B cell (primary cell): ENCODE results near the gene WDR53. TPM values are rescaled to one million over a fixed set of nuclear protein-coding genes. Genes with fewer than 3 reads are reported as not detected.
"Not testable (repeated sequence)": the region's sequence is repeated elsewhere in the genome, so short reads cannot be mapped to it uniquely, and the experiment has no call there.

Experiments used
- ATAC-seq: fragments of 200-7000 bp; cut with Tn5 transposase; one replicate; pipeline ENCODE4 v1.10.0; 2021; ENCODE audit warnings: low read depth, mild to moderate bottlenecking, moderate number of reproducible peaks, moderate library complexity
- CTCF ChIA-PET: fragments of 350-600 bp; sonication (Branson Sonifier 250); formaldehyde crosslinking; loops from one replicate; lab custom pipeline; 2021; ENCODE audit warnings: antibody characterized with exemption, inconsistent platforms; lab: Charles Lee
- POLR2A ChIA-PET: fragments of 350-600 bp; sonication (Branson Sonifier 250); formaldehyde crosslinking; loops from one replicate; lab custom pipeline; 2021; ENCODE audit warnings: antibody characterized with exemption; lab: Charles Lee
- DNase-seq: peaks from one replicate; pipeline ENCODE4 v3.0.0; 2013
- H2AFZ ChIP-seq: 2 replicates; pipeline ENCODE4 v1.6.1; 2012; ENCODE audit warnings: mild to moderate bottlenecking, low read depth, low read length; ENCODE audit not compliant: insufficient read depth, poor library complexity, severe bottlenecking
- H3K27ac ChIP-seq, 2 donors: 1 replicate in 1 of 2; 2 replicates in 1 of 2; pipeline ENCODE4 v1.5.1; 2012 to 2013; ENCODE audit warnings: low read length in 2 of 2, mild to moderate bottlenecking in 2 of 2, moderate library complexity in 1 of 2
- H3K27me3 ChIP-seq, 4 experiments: fragments of 200-600 bp in 1 of 4; sonication (generic) in 1 of 4; replicated peaks in 1 of 4; 1 replicate in 2 of 4; 2 replicates in 2 of 4; pipeline versions ENCODE4 v1.6.1 to v1.7.0; 2013 to 2016; ENCODE audit warnings: low read length in 3 of 4, mild to moderate bottlenecking in 2 of 4, mixed read lengths in 1 of 4, moderate library complexity in 1 of 4; ENCODE audit not compliant: insufficient read depth in 4 of 4, control insufficient read depth in 3 of 4; ENCODE audit errors: control extremely low read depth in 1 of 4
- H3K36me3 ChIP-seq, 2 experiments: replicated peaks in 1 of 2; 1 replicate in 1 of 2; 2 replicates in 1 of 2; pipeline versions ENCODE4 v1.6.1 to v1.7.1; 2013; ENCODE audit warnings: low read length in 1 of 2; ENCODE audit not compliant: insufficient read depth in 2 of 2, control insufficient read depth in 1 of 2; ENCODE audit errors: control extremely low read depth in 1 of 2, extremely low read depth in 1 of 2
- H3K4me1 ChIP-seq, 2 donors: fragments of 200-600 bp in 1 of 2; sonication (generic) in 1 of 2; 1 replicate in 1 of 2; 2 replicates in 1 of 2; pipeline versions ENCODE4 v1.5.1 to v1.6.1; 2013 to 2017; ENCODE audit warnings: low read length in 2 of 2; ENCODE audit not compliant: control insufficient read depth in 2 of 2, insufficient read depth in 2 of 2
- H3K4me2 ChIP-seq: replicated peaks from 2 replicates; pipeline ENCODE3; 2012; ENCODE audit warnings: mild to moderate bottlenecking, low read depth, low read length; ENCODE audit not compliant: poor library complexity, severe bottlenecking
- H3K4me3 ChIP-seq, 5 experiments: fragments of 200-600 bp in 1 of 5; sonication (generic) in 1 of 5; 1 replicate in 3 of 5; 2 replicates in 2 of 5; pipeline versions ENCODE4 v1.5.1 to v1.7.0; 2011 to 2016; ENCODE audit warnings: low read length in 4 of 5, mild to moderate bottlenecking in 4 of 5, low read depth in 2 of 5, control low read depth in 1 of 5, moderate library complexity in 1 of 5; ENCODE audit not compliant: insufficient read depth in 1 of 5; ENCODE audit errors: control extremely low read depth in 1 of 5, extremely low read depth in 1 of 5
- H3K79me2 ChIP-seq: fragments of 200-600 bp; sonication (generic); one replicate; pipeline ENCODE4 v1.6.0; 2016; ENCODE audit warnings: low read length; ENCODE audit not compliant: control insufficient read depth, insufficient read depth
- H3K9ac ChIP-seq: fragments of 200-600 bp; sonication (generic); 2 replicates; pipeline ENCODE4 v1.6.1; 2017; ENCODE audit warnings: mild to moderate bottlenecking, low read length, moderate library complexity
- H3K9me3 ChIP-seq, 3 donors: one replicate each; pipeline versions ENCODE4 v1.6.1 to v1.7.1; 2013; ENCODE audit warnings: low read length in 2 of 3; ENCODE audit not compliant: control insufficient read depth in 2 of 3, insufficient read depth in 1 of 3; ENCODE audit errors: control extremely low read depth in 1 of 3
- H4K20me1 ChIP-seq: 2 replicates; pipeline ENCODE4 v1.6.0; 2012; ENCODE audit warnings: mild to moderate bottlenecking, low read length; ENCODE audit not compliant: insufficient read depth, control insufficient read depth, poor library complexity, severe bottlenecking
- H3K27ac Mint-ChIP-seq: one replicate; pipeline ENCODE4 v1.8.0; 2021; ENCODE audit warnings: mixed read lengths
- H3K27me3 Mint-ChIP-seq: one replicate; pipeline ENCODE4 v1.8.0; 2021; ENCODE audit warnings: mixed read lengths
- H3K4me1 Mint-ChIP-seq: one replicate; pipeline ENCODE4 v1.8.0; 2021; ENCODE audit warnings: mixed read lengths
- H3K4me3 Mint-ChIP-seq: one replicate; pipeline ENCODE4 v1.8.0; 2021; ENCODE audit warnings: mixed read lengths
- H3K9me3 Mint-ChIP-seq: one replicate; pipeline ENCODE4 v1.8.0; 2022; ENCODE audit warnings: mixed read lengths; ENCODE audit not compliant: insufficient read depth
- EZH2 ChIP-seq: IDR thresholded peaks from 2 replicates; pipeline ENCODE4 v1.6.1; 2012; ENCODE audit warnings: borderline replicate concordance, low read depth, mild to moderate bottlenecking, moderate library complexity, low read length; ENCODE audit not compliant: insufficient read depth, poor library complexity, severe bottlenecking
- WGBS: methylation state at CpG from one replicate; pipeline ENCODE4 v1.1.5; 2013; ENCODE audit warnings: missing lambda C conversion rate; ENCODE audit not compliant: insufficient coverage; 5-methylcytosine and 5-hydroxymethylcytosine counted together
- intact Hi-C: fragments of 100-400 bp; cut with micrococcal nuclease; formaldehyde crosslinking; loops from one replicate; pipeline ENCODE4 v1.10.0; 2022
- polyA plus RNA-seq: library from polyadenylated mRNA; depleted of rRNA; stranded (reverse); fragments of >200 nt; gene quantifications from 2 replicates; pipeline ENCODE4 v1.2.3, GENCODE V29; 2012
- total RNA-seq, 2 donors: library from RNA; stranded (reverse); fragments of 120-200 nt in 1 of 2; gene quantifications; 1 replicate in 1 of 2; 2 replicates in 1 of 2; pipeline versions ENCODE4 v1.2.3 to v1.2.4, GENCODE V29; 2013 to 2022
- TF ChIP-seq, protein P1 (sequence below): fragments of 200-600 bp; IDR thresholded peaks from one replicate; pipeline ENCODE4 v1.8.0; 2022; ENCODE audit warnings: antibody characterized with exemption, mild to moderate bottlenecking

The WDR53 gene
- total and polyA plus RNA-seq, 2 donors (not counting 1 experiment from before 2014, with no cell fraction given) = 8.2 to 18.2 TPM

DNA sequence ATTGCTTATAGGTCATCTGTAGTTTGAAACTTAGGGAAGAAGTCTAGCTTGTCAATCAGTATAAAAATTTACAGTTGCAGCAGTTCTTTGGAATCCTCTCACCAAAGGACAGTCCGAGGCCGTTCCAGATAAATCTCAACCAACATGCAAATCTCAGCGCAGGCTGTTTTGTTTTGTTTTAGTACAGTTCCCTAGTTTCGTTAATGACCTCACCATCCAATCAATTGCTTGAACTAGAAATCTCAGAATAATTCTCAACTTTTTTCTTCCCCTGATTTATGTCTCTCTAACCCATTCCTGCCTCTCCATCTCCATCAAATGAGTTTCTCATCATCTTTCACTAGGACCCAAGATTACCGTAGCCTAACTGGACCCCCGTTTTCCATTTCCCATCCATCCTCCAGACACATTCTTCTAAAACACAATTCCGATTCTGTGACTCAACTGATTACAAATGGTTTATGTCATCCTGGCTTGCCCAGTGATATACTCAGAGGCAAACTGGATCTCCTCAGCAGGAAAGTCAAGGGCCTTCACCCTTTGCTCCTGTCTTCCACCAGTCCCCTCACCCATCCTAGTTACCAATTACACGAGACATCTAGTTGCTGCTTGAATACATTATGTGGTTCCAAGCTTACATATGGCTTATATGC, 54.5 kb downstream of the WDR53 start:
- WGBS = 89% methylated on average over 5 of the region's 8 CpGs
- intact Hi-C loops = no loop called here
- Histone ChIP-seq H3K9ac (no peak overlapping the region), H3K4me2 (no peak overlapping the region), H3K4me3 (no peak overlapping the region), H4K20me1 (no peaks in the 10 kb centered on the region), H3K4me1 (no peaks in the 10 kb centered on the region), H3K36me3 (no peaks in the 10 kb centered on the region), H3K27ac (no peak overlapping the region), H3K9me3 (peaks cover 8 to 35% (median 26%) of the 10 kb centered on the region in 3 donors), H3K79me2 (no peaks in the 10 kb centered on the region), H3K27me3 (no peaks in the 10 kb centered on the region), H2AFZ (no peak overlapping the region)
- peaks cover 13% of the 10 kb centered on the region for H3K27me3 Mint-ChIP-seq
- H3K9me3 Mint-ChIP-seq = peaks cover 10% of the 10 kb centered on the region
- H3K4me3 Mint-ChIP-seq = no peak overlapping the region
- DNase-seq = no peak
- CTCF ChIA-PET = interaction anchor here (0.6 to 1.2 kb wide), 4 partner anchors 8 to 399 kb away, joined by 3 to 4 read pairs (median 3); no protein-coding TSS in a partner anchor
- H3K27ac Mint-ChIP-seq = no peak overlapping the region
- no peak for ATAC-seq
- no peak for TF ChIP-seq EZH2
- TF ChIP-seq, protein P1, sequence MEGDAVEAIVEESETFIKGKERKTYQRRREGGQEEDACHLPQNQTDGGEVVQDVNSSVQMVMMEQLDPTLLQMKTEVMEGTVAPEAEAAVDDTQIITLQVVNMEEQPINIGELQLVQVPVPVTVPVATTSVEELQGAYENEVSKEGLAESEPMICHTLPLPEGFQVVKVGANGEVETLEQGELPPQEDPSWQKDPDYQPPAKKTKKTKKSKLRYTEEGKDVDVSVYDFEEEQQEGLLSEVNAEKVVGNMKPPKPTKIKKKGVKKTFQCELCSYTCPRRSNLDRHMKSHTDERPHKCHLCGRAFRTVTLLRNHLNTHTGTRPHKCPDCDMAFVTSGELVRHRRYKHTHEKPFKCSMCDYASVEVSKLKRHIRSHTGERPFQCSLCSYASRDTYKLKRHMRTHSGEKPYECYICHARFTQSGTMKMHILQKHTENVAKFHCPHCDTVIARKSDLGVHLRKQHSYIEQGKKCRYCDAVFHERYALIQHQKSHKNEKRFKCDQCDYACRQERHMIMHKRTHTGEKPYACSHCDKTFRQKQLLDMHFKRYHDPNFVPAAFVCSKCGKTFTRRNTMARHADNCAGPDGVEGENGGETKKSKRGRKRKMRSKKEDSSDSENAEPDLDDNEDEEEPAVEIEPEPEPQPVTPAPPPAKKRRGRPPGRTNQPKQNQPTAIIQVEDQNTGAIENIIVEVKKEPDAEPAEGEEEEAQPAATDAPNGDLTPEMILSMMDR = no peak
- POLR2A ChIA-PET = no interaction called here
- no peaks in the 10 kb centered on the region for H3K4me1 Mint-ChIP-seq

DNA sequence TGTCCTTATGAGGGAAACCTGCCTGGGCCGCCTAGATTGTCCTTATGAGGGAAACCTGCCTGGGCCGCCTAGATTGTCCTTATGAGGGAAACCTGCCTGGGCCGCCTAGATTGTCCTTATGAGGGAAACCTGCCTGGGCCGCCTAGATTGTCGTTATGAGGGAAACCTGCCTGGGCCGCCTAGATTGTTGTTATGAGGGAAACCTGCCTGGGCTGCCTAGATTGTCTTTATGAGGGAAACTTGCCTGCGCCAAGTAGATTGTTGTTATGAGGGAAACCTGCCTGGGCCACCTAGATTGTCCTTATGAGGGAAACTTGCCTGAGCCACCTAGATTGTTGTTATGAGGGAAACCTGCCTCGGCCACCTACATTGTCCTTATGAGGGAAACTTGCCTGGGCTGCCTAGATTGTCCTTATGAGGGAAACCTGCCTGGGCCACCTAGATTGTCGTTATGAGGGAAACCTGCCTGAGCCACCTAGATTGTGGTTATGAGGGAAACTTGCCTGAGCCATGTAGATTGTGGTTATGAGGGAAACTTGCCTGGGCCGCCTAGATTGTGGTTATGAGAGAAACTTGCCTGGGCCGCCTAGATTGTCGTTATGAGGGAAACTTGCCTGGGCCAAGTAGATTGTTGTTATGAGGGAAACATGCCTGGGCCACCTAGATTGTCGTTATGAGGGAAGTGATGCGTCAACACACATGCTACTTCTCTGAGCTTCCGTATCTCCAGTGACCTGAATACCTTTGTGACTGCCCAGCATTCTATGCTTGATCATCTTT, 56.5 kb downstream of the WDR53 start:
- H3K9me3 ChIP-seq = peaks cover 6 to 21% (median 12%) of the 10 kb centered on the region in 3 donors
- DNase-seq, intact Hi-C loops, H3K9ac ChIP-seq, POLR2A ChIA-PET, H3K4me3 ChIP-seq, H3K9me3 Mint-ChIP-seq, H3K4me1 Mint-ChIP-seq, H3K4me3 Mint-ChIP-seq, H3K36me3 ChIP-seq, H3K4me1 ChIP-seq, H3K27ac Mint-ChIP-seq, H3K27me3 ChIP-seq, ATAC-seq, H3K27ac ChIP-seq, H3K79me2 ChIP-seq, H4K20me1 ChIP-seq, H3K4me2 ChIP-seq, H2AFZ ChIP-seq: not testable (repeated sequence)
- CTCF ChIA-PET = interaction anchor here (1.2 kb wide), 1 partner anchor 25 kb away, joined by 5 read pairs; no protein-coding TSS in a partner anchor
- peaks cover 13% of the 10 kb centered on the region for H3K27me3 Mint-ChIP-seq
- 73% methylated on average over 13 of the region's 15 CpGs for WGBS

DNA sequence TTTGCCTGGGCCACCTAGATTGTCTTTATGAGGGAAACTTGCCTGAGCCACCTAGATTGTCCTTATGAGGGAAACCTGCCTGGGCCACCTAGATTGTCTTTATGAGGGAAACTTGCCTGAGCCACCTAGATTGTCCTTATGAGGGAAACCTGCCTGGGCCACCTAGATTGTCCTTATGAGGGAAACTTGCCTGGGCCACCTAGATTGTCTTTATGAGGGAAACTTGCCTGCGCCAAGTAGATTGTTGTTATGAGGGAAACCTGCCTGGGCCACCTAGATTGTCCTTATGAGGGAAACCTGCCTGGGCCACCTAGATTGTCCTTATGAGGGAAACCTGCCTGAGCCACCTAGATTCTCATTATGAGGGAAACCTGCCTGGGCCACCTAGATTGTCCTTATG, 57.2 kb downstream of the WDR53 start:
- H3K9ac ChIP-seq, H4K20me1 ChIP-seq, H3K4me1 Mint-ChIP-seq, H2AFZ ChIP-seq, H3K4me3 ChIP-seq, ATAC-seq, POLR2A ChIA-PET, H3K27ac ChIP-seq, H3K27ac Mint-ChIP-seq, H3K36me3 ChIP-seq, H3K79me2 ChIP-seq, H3K4me1 ChIP-seq, H3K27me3 ChIP-seq, DNase-seq, H3K4me3 Mint-ChIP-seq, H3K4me2 ChIP-seq, intact Hi-C loops: not testable (repeated sequence)
- peaks cover 3 to 20% (median 8%) of the 10 kb centered on the region in 3 donors for H3K9me3 ChIP-seq
- 100% methylated on average over 1 of the region's 1 CpG for WGBS
- CTCF ChIA-PET = interaction anchor here (2.1 kb wide), 1 partner anchor 18 kb away, joined by 8 read pairs; no protein-coding TSS in a partner anchor
- peaks cover 13% of the 10 kb centered on the region for H3K27me3 Mint-ChIP-seq
- H3K9me3 Mint-ChIP-seq = peaks cover 12% of the 10 kb centered on the region
